A549 (cell line): ENCODE results near the gene ZNF316.

Source experiments
- CEBPB ChIP-seq, 2 experiments: fragments of >200 bp in 1 of 2; sonication (Bioruptor Twin) in 1 of 2; formaldehyde crosslinking in 1 of 2; IDR thresholded peaks; 2 replicates each; pipeline ENCODE4 v1.6.1; 2012 to 2016
- CTCF ChIP-seq: fragments of >200 bp; sonication (Bioruptor Twin); formaldehyde crosslinking; IDR thresholded peaks from 3 replicates; pipeline ENCODE4 v1.5.1; 2016
- EP300 ChIP-seq, 2 experiments: fragments of >200 bp; sonication (Bioruptor Twin); formaldehyde crosslinking; IDR thresholded peaks; 2 replicates in 1 of 2; 3 replicates in 1 of 2; pipeline ENCODE4 v1.6.1; 2016 to 2017
- HDAC2 ChIP-seq: fragments of 200-600 bp; sonication (generic); IDR thresholded peaks from 2 replicates; pipeline ENCODE4 v1.6.1; 2016
- JUN ChIP-seq, 2 experiments: fragments of >200 bp; sonication (Bioruptor Twin); formaldehyde crosslinking; IDR thresholded peaks; 2 replicates in 1 of 2; 3 replicates in 1 of 2; pipeline ENCODE4 v1.6.1; 2016 to 2017
- RCOR1 ChIP-seq: fragments of 150-350 bp; IDR thresholded peaks from 2 replicates; pipeline ENCODE4 v1.6.1; 2014; ENCODE audit warnings: antibody characterized with exemption, low read length, low read depth
- RNF2 ChIP-seq: fragments of 200-600 bp; sonication (generic); IDR thresholded peaks from 2 replicates; pipeline ENCODE4 v1.6.1; 2016; ENCODE audit warnings: low read depth, mild to moderate bottlenecking, antibody characterized with exemption, moderate library complexity, borderline replicate concordance
- ZC3H11A ChIP-seq: fragments of 450-650 bp; IDR thresholded peaks from 2 replicates; pipeline ENCODE4 v1.6.1; 2014; ENCODE audit warnings: antibody characterized with exemption, mild to moderate bottlenecking
- TF ChIP-seq, protein P1 (sequence below): IDR thresholded peaks from 2 replicates; pipeline ENCODE4 v1.6.1; 2012

DNA sequence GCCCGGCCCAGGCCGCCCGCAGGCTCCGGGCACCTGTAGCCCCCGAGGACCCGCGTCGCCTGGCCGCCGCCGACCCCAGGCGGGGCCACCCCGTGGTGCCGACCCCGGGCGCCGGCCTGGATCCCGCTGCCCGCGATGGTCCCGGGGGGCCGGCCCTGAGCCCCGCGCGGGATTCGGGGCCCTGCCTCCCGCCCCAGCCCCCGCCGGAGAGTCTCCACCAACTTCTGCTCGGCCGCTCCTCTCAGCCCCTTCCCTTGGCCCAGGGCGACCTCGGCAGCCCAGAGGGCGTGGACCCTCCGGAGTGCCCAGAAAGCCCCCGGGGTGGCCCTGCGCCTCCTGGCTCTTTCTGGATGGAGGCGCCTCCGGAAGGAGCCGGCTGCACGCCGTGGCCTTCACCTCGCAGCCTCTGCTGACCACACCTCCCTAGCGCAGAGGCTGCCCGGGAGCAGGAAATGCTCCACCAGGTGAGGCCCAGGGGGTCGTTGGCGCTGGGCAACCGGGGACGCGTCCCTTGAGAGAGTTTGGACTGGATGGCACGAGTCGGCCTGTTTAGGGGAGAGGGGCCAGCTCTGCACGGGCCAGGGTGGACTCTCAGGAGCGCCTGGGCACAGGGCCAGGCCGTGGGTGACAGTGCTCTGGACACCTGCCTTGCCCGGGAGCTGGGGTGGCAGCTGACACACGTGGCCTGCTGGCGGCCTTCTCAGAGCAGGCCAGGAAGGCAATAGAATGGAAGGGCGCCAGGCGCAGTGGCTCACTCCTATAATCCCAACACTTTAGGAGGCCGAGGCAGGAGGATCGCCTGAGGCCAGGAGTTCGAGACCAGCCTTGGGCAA is 21.2 kb upstream of the ZNF316 start:
- TF ChIP-seq CTCF (no peak), RCOR1 (no peak), RNF2 (no peak), EP300 (IDR thresholded peaks at IDR 0.05) (no peak), HDAC2 (no peak), ZC3H11A (no peak), JUN (IDR thresholded peaks at IDR 0.05) (no peak), CEBPB (IDR thresholded peaks at IDR 0.05) (no peak)
- TF ChIP-seq, protein P1, sequence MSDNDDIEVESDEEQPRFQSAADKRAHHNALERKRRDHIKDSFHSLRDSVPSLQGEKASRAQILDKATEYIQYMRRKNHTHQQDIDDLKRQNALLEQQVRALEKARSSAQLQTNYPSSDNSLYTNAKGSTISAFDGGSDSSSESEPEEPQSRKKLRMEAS: no peak
